ENCODE measurements around the gene USH1C. TPM values are rescaled to one million over a fixed set of nuclear protein-coding genes. Genes with fewer than 3 reads are reported as not detected.

Gene USH1C
- total RNA-seq, 2 donors from 2014 or later: 159 to 181 TPM

- ATAC-seq (no peak), DNase-seq (no peak)
- intact Hi-C loops (cut with DNase I, micrococcal nuclease): no loop called here
Measured at GRCh38 chr11:17494019-17494418, 50.2 kb downstream of the USH1C start.

GRCh38 chr11:17490938-17491337, 53.3 kb downstream of the USH1C start:
- ATAC-seq (no peak), DNase-seq (no peak)
- intact Hi-C loops (cut with DNase I, micrococcal nuclease): no loop called here

GRCh38 chr11:17490232-17490631, 54.0 kb downstream of the USH1C start:
- DNase-seq (no peak), ATAC-seq (no peak)
- intact Hi-C loops (cut with DNase I, micrococcal nuclease): no loop called here

GRCh38 chr11:17489751-17490150, 54.5 kb downstream of the USH1C start:
- DNase-seq (no peak), ATAC-seq (no peak)
- intact Hi-C loops (cut with DNase I, micrococcal nuclease): no loop called here

GRCh38 chr11:17488563-17488962, 55.7 kb downstream of the USH1C start:
- DNase-seq: no peak
- no peak for ATAC-seq
- intact Hi-C loops (cut with DNase I, micrococcal nuclease): no loop called here

GRCh38 chr11:17486646-17487045, 57.6 kb downstream of the USH1C start:
- ATAC-seq: no peak
- intact Hi-C loops (cut with DNase I, micrococcal nuclease): no loop called here
- DNase-seq: no peak

- no peak for DNase-seq
- ATAC-seq: no peak
- intact Hi-C loops (cut with DNase I, micrococcal nuclease): no loop called here
Measured at GRCh38 chr11:17483505-17483904, 60.7 kb downstream of the USH1C start.

- intact Hi-C loops (cut with DNase I, micrococcal nuclease): no loop called here
- DNase-seq (no peak), ATAC-seq (no peak)
Measured at GRCh38 chr11:17481905-17482304, 62.3 kb downstream of the USH1C start.

- peak; percentile 91 for ATAC-seq
- intact Hi-C loops (cut with DNase I, micrococcal nuclease): no loop called here
- DNase-seq: peak; percentile 33 to 56
Measured at GRCh38 chr11:17479284-17480214, 64.7 kb downstream of the USH1C start.

- DNase-seq (no peak), ATAC-seq (no peak)
- intact Hi-C loops (cut with DNase I, micrococcal nuclease): no loop called here
Measured at GRCh38 chr11:17478070-17478469, 66.1 kb downstream of the USH1C start.

- intact Hi-C loops (cut with DNase I, micrococcal nuclease): no loop called here
- ATAC-seq: no peak
Measured at GRCh38 chr11:17477361-17477760, 66.9 kb downstream of the USH1C start.

GRCh38 chr11:17477084-17477333, 67.2 kb downstream of the USH1C start:
- intact Hi-C loops (cut with DNase I, micrococcal nuclease): no loop called here
- DNase-seq (no peak), ATAC-seq (no peak)

More at GRCh38 chr11:17477361-17477760, 66.9 kb downstream of the USH1C start:
- DNase-seq: no peak

- DNase-seq: no peak
- intact Hi-C loops (cut with DNase I, micrococcal nuclease): no loop called here
- peak; percentile 26 for ATAC-seq
Measured at GRCh38 chr11:17476317-17477083, 67.7 kb downstream of the USH1C start, which contains the start of gene ABCC8. Gene ABCC8 (minus strand): TSS chr11:17476845. CDS start chr11:17476776, 69 bp downstream.

GRCh38 chr11:17475666-17476316, 68.4 kb downstream of the USH1C start:
- DNase-seq (no peak), ATAC-seq (no peak)
- intact Hi-C loops (cut with DNase I, micrococcal nuclease): no loop called here

GRCh38 chr11:17473071-17473744, 71.0 kb downstream of the USH1C start:
- ATAC-seq (peak; percentile 42), DNase-seq (no peak)
- intact Hi-C loops (cut with DNase I, micrococcal nuclease): no loop called here

GRCh38 chr11:17472467-17472866, 71.7 kb downstream of the USH1C start:
- ATAC-seq (no peak), DNase-seq (no peak)
- intact Hi-C loops (cut with DNase I, micrococcal nuclease): no loop called here

GRCh38 chr11:17471501-17471900, 72.7 kb downstream of the USH1C start:
- no peak for DNase-seq
- peak; percentile 58 for ATAC-seq
- intact Hi-C loops (cut with DNase I, micrococcal nuclease): no loop called here

- intact Hi-C loops (cut with DNase I, micrococcal nuclease): no loop called here
- DNase-seq (no peak), ATAC-seq (no peak)
Measured at GRCh38 chr11:17469998-17470397, 74.2 kb downstream of the USH1C start.

GRCh38 chr11:17468122-17468521, 76.1 kb downstream of the USH1C start:
- ATAC-seq: no peak
- no peak for DNase-seq
- intact Hi-C loops (cut with DNase I, micrococcal nuclease): no loop called here
